ENCODE results near the gene AIFM1. TPM values are rescaled to one million over a fixed set of nuclear protein-coding genes. Genes with fewer than 3 reads are reported as not detected.
"Not testable (repeated sequence)": the region's sequence is repeated elsewhere in the genome, so short reads cannot be mapped to it uniquely, and the experiment has no call there.

Gene AIFM1
- total RNA-seq, 1 donor from 2014 or later: 50.2 TPM

- H3K36me3 Mint-ChIP-seq (ENCODE audit: low read depth): peaks cover 19% of the 10 kb centered on the region
- intact Hi-C loops (cut with micrococcal nuclease): no loop called here
- H3K27me3 Mint-ChIP-seq (ENCODE audit: insufficient read depth): no peaks in the 10 kb centered on the region
- H3K4me3 Mint-ChIP-seq: no peak overlapping the region
- H3K4me1 Mint-ChIP-seq (ENCODE audit: low read depth): peaks cover under 1% of the 10 kb centered on the region
- H3K9me3 Mint-ChIP-seq: no peaks in the 10 kb centered on the region
- H3K27ac Mint-ChIP-seq: no peak overlapping the region
- no peak for DNase-seq (ENCODE audit: low spot score)
Measured at GRCh38 chrX:130125091-130125874, 40.4 kb downstream of the AIFM1 start.

DNA sequence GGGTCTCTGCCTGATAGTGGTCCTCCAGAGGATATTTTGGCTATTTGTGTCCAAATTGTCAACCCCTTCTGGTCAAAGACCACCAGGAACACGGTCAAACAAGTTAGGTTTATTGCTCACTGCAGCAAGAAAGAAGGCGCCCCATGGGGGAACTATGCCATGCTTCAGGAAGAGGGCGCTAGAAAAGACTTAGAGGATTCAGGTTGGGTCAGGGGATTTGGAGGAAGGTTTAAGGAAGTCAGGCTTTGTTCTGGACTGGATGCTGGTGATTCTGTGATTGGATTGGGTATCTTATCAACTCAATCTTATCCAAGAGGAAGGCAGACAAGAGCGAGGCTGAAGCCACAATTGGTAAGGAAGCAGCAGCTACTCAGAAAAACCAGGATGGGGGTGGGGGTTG, 41.1 kb downstream of the AIFM1 start:
- no peak for DNase-seq (ENCODE audit: low spot score)
- intact Hi-C loops (cut with micrococcal nuclease): no loop called here
- peaks cover 8% of the 10 kb centered on the region for H3K4me1 Mint-ChIP-seq (ENCODE audit: low read depth)
- H3K27me3 Mint-ChIP-seq (ENCODE audit: insufficient read depth): no peaks in the 10 kb centered on the region
- H3K9me3 Mint-ChIP-seq: no peaks in the 10 kb centered on the region
- H3K36me3 Mint-ChIP-seq (ENCODE audit: low read depth): peaks cover 19% of the 10 kb centered on the region
- no peak overlapping the region for H3K4me3 Mint-ChIP-seq
- no peak overlapping the region for H3K27ac Mint-ChIP-seq

GRCh38 chrX:130121505-130121800, 44.2 kb downstream of the AIFM1 start:
- Mint-ChIP-seq H3K4me3 (no peak overlapping the region), H3K4me1 (ENCODE audit: low read depth) (peaks cover 21% of the 10 kb centered on the region), H3K27ac (no peak overlapping the region), H3K9me3 (no peaks in the 10 kb centered on the region), H3K36me3 (ENCODE audit: low read depth) (peaks cover 8% of the 10 kb centered on the region), H3K27me3 (ENCODE audit: insufficient read depth) (no peaks in the 10 kb centered on the region)
- no peak for DNase-seq (ENCODE audit: low spot score)
- intact Hi-C loops (cut with micrococcal nuclease): loop anchor here (2.0 kb wide), 2 partner anchors 29 to 43 kb away; partner anchors contain the start of gene AIFM1

- H3K36me3 Mint-ChIP-seq (ENCODE audit: low read depth): peaks cover 8% of the 10 kb centered on the region
- H3K4me3 Mint-ChIP-seq: peak overlapping the region; percentile 56
- no peaks in the 10 kb centered on the region for H3K27me3 Mint-ChIP-seq (ENCODE audit: insufficient read depth)
- peak; percentile 56 for DNase-seq (ENCODE audit: low spot score)
- no peaks in the 10 kb centered on the region for H3K9me3 Mint-ChIP-seq
- intact Hi-C loops (cut with micrococcal nuclease): loop anchor here (1.0 to 2.0 kb wide), 5 partner anchors 11 to 71 kb away; partner anchors contain the start of genes AIFM1 and ELF4
- H3K27ac Mint-ChIP-seq: peak overlapping the region; percentile 55
- H3K4me1 Mint-ChIP-seq (ENCODE audit: low read depth): peaks cover 21% of the 10 kb centered on the region
Measured at GRCh38 chrX:130120746-130121504, 44.7 kb downstream of the AIFM1 start.

DNA sequence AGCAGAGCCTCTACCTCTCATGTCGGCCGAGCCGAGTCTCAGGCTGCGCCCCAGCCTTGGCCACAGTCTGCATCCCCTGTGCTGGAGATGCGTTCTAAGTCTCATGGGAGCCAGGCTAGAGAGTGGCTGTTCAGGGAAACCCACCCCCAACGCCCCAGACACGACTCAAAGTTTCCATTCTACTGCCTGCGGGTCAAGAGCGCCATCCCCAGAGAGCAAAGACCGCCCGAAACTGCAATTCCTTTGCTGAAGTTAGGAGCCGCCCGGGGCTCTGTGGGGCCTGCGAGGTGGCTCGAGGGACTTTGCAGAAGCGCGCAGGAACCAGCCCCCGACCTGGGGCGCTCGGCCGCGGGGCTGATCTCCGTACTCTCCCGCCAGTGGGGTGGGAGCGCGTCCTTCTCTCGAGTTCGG, 45.3 kb downstream of the AIFM1 start:
- Mint-ChIP-seq H3K27ac (peak overlapping the region; percentile 73), H3K27me3 (ENCODE audit: insufficient read depth) (no peaks in the 10 kb centered on the region), H3K4me1 (ENCODE audit: low read depth) (peaks cover 21% of the 10 kb centered on the region), H3K36me3 (ENCODE audit: low read depth) (peaks cover 8% of the 10 kb centered on the region), H3K4me3 (peak overlapping the region; percentile 61), H3K9me3 (no peaks in the 10 kb centered on the region)
- intact Hi-C loops (cut with micrococcal nuclease): loop anchor here (1.0 to 2.0 kb wide), 5 partner anchors 10 to 72 kb away; partner anchors contain the start of genes AIFM1 and ELF4
- no peak for DNase-seq (ENCODE audit: low spot score)

GRCh38 chrX:130119312-130119898, 46.2 kb downstream of the AIFM1 start:
- intact Hi-C loops (cut with micrococcal nuclease): no loop called here
- no peaks in the 10 kb centered on the region for H3K9me3 Mint-ChIP-seq
- H3K27me3 Mint-ChIP-seq (ENCODE audit: insufficient read depth): no peaks in the 10 kb centered on the region
- peak overlapping the region; percentile 73 for H3K27ac Mint-ChIP-seq
- no peak for DNase-seq (ENCODE audit: low spot score)
- H3K36me3 Mint-ChIP-seq (ENCODE audit: low read depth): peaks cover 6% of the 10 kb centered on the region
- H3K4me1 Mint-ChIP-seq (ENCODE audit: low read depth): peaks cover 22% of the 10 kb centered on the region
- H3K4me3 Mint-ChIP-seq: peak overlapping the region; percentile 61

- H3K4me1 Mint-ChIP-seq (ENCODE audit: low read depth): peaks cover 28% of the 10 kb centered on the region
- no peaks in the 10 kb centered on the region for H3K27me3 Mint-ChIP-seq (ENCODE audit: insufficient read depth)
- DNase-seq (ENCODE audit: low spot score): no peak
- intact Hi-C loops (cut with micrococcal nuclease): no loop called here
- peaks cover 6% of the 10 kb centered on the region for H3K36me3 Mint-ChIP-seq (ENCODE audit: low read depth)
- H3K27ac Mint-ChIP-seq: peak overlapping the region; percentile 61
- H3K9me3 Mint-ChIP-seq: no peaks in the 10 kb centered on the region
- peak overlapping the region; percentile 11 for H3K4me3 Mint-ChIP-seq
Measured at GRCh38 chrX:130118441-130119311, 47.0 kb downstream of the AIFM1 start.

DNA sequence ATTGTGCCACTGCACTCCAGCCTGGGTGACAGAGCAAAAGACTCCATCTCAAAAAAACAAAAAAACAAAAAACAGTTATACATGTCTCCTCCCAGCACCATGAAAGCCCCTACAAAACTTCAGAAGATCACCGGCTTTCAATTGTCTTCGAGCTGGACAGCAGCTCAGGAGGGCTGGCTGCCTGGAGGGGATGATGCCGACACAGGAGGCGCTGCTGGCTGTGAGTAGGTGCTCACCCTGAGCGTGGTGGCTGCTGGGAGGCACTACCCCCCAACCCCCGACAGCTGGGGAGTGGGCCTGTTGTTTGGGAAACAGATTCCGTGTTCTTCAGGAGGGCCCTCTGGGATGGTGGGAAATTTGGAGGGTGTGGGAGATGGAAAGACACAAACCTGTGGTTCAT, 48.5 kb downstream of the AIFM1 start:
- peaks cover 29% of the 10 kb centered on the region for H3K4me1 Mint-ChIP-seq (ENCODE audit: low read depth)
- no peaks in the 10 kb centered on the region for H3K27me3 Mint-ChIP-seq (ENCODE audit: insufficient read depth)
- intact Hi-C loops (cut with micrococcal nuclease): no loop called here
- H3K4me3 Mint-ChIP-seq: no peak overlapping the region
- no peak overlapping the region for H3K27ac Mint-ChIP-seq
- no peaks in the 10 kb centered on the region for H3K36me3 Mint-ChIP-seq (ENCODE audit: low read depth)
- no peaks in the 10 kb centered on the region for H3K9me3 Mint-ChIP-seq
- no peak for DNase-seq (ENCODE audit: low spot score)

- peaks cover 29% of the 10 kb centered on the region for H3K4me1 Mint-ChIP-seq (ENCODE audit: low read depth)
- H3K36me3 Mint-ChIP-seq (ENCODE audit: low read depth); H3K27me3 Mint-ChIP-seq (ENCODE audit: insufficient read depth); H3K27ac Mint-ChIP-seq; DNase-seq (ENCODE audit: low spot score); H3K4me3 Mint-ChIP-seq; intact Hi-C loops (cut with micrococcal nuclease); H3K9me3 Mint-ChIP-seq: not testable (repeated sequence)
Measured at GRCh38 chrX:130115119-130115885, 50.3 kb downstream of the AIFM1 start.

DNA sequence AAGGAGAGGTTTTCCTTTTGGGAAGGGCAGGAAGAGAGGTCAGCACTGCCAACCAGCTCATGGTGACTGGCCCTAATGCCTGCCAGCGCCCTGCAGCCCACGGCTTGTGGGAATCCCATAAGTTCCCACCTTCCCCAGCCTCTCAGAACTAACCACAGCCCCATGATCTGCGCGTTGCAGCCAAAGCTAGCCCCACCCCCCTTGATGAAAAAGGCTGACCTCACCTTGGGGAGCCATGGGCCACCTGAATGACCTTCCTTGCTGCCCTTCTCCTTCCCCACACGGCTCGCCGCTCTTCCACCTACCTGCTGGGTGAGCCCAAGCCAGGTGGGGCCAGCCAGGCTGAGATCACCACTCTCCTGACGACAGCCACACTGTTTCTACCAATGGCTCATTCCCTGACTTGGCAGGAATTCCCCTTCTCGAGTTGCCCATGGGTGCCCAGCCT, 51.5 kb downstream of the AIFM1 start:
- Mint-ChIP-seq H3K27me3 (ENCODE audit: insufficient read depth) (no peaks in the 10 kb centered on the region), H3K27ac (no peak overlapping the region), H3K4me3 (no peak overlapping the region), H3K36me3 (ENCODE audit: low read depth) (no peaks in the 10 kb centered on the region), H3K9me3 (no peaks in the 10 kb centered on the region), H3K4me1 (ENCODE audit: low read depth) (peaks cover 17% of the 10 kb centered on the region)
- DNase-seq (ENCODE audit: low spot score): no peak
- intact Hi-C loops (cut with micrococcal nuclease): no loop called here

DNA sequence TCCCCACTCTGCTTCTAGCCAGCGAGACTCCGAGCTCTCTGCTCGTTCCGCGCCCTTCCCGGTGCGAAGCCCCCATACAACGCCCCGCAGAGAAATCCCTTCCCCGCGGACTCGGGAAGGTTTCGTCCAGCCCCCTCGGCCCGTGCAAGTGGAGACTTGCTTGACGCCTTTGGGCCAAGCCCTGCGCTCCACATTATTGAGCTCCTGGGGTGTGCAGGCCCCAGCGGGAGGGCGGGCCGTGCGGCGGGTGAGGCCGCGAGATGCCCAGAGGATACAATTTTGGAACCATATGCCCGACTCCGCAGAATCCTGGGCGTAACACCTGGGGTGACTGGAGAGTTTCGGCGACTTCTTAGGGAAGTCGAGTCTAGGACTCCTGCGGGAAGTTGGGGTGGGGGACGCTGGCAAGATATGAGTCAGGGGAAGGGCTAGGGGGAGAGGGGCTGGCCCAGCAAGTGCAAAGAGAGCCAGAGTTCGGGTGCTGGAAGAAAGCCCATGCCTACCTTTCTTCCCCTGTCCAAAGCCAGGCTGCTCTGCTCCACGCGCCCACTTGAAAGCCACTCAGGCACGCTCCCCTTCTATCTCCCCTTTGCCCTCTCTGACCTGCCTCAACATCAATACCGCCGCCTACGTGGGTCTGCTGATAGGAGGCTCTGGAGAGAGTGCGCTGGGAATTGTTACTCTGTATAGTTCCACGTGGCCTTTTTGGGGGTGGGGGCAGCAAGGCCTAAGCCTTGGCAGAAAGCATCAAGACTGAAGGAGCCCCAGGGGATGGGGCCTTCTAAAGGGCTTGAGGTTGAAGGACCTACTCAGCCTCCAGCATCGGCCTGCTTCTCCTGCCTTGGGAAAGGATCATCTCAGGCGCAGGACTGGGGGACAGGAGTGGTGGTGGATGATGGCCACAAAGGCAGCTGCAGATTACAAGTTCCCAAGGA, 54.2 kb downstream of the AIFM1 start:
- peaks cover 15% of the 10 kb centered on the region for H3K4me1 Mint-ChIP-seq (ENCODE audit: low read depth)
- no peaks in the 10 kb centered on the region for H3K9me3 Mint-ChIP-seq
- no peak for DNase-seq (ENCODE audit: low spot score)
- peaks cover 2% of the 10 kb centered on the region for H3K36me3 Mint-ChIP-seq (ENCODE audit: low read depth)
- peak overlapping the region; percentile 66 for H3K4me3 Mint-ChIP-seq
- peak overlapping the region; percentile 58 for H3K27ac Mint-ChIP-seq
- no peaks in the 10 kb centered on the region for H3K27me3 Mint-ChIP-seq (ENCODE audit: insufficient read depth)
- intact Hi-C loops (cut with micrococcal nuclease): no loop called here
